Stimulated activated CD8-positive, alpha-beta memory T cell treated with anti-CD3 and anti-CD28 coated beads, Interleukin-4, amount 100 ng/mL, for 4 hours (primary cell): ENCODE data around the gene EFNA5.

ENCODE experiments used
- DNase-seq, 2 donors: peaks; one replicate each; pipeline ENCODE4 v3.0.0-alpha.2; 2020; ENCODE audit warnings: low read depth in 2 of 2, low spot score in 1 of 2

EFNA5 gene

DNA sequence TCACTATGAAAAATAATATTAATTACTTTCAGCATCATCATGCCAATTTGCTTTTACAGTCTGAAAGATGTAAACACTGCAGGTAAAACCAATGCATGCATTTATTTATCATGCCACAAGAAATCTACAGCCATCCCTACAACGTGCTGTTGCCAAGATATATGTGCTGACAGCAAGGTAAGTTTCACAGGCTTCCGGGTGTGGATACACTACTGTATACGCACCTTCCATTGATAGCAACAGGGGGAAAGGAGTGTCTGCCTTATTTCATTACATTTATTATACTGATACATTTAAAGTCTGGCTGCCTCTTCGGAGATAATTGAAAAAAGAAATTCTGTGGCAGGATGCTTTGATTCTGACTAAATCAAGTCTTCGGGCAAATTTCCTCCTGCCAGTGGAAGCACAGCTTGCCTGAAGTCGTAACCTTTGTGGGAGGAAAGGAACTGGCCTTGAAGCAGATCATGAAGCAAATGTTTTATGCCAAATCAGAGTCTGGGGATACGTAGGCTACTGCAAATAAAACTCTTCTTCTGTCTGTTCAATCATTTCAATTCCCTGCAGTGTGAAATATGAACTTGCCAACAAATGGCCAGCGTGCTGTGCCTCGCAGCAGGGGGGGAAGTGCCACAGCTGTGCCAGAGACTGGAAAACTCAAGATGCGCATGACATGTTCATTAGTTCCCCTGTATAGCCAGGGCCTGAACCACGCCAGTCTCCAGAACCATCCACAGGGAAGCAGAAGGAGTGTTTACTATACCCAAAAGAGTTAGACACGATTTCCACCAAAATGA, 268.1 kb downstream of the EFNA5 start:
- no peak for DNase-seq

- no peak for DNase-seq
These were observed 269.1 kb downstream of the EFNA5 start for GRCh38 chr5:107401470-107402122.

DNA sequence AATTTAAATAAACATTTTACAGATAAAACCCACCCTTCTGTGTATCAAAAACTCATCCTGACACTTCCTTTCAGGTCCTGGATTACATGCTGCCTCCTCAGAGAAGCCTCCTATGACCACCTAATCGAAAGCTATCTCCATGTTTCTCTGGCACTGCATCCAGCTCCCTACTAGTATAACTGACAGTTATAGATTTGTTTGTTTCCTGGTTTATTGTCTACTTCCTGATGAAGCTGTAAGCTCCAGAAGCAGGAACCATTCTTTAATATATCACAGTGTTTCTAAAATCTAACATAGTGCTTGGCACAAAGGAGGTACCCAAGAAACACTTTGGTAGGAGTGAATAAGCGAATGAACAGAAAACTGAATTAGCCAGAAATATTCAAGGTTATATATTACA, 270.4 kb downstream of the EFNA5 start:
- DNase-seq: no peak

GRCh38 chr5:107398703-107399102, 272.0 kb downstream of the EFNA5 start:
- DNase-seq: no peak

DNA sequence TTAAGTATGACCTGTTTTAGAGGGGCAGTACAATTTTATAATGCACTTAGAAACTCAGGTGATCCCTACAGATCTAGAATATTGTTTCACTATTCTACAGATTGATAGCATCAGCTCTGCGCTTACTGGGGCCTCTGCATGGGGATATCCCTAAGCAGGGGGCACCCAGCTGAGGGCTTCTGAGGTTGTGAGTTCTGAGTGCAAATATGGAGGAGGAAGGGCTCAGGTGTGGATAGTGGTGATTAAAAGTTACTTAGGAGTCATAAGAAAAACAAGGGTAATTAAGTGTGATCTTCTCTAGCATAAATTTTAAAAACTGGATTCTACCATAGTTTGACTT, 274.4 kb downstream of the EFNA5 start:
- DNase-seq: no peak

GRCh38 chr5:107395632-107396350, 274.9 kb downstream of the EFNA5 start:
- no peak for DNase-seq

- no peak for DNase-seq
These were observed 276.9 kb downstream of the EFNA5 start for GRCh38 chr5:107393851-107394250.

GRCh38 chr5:107391787-107392186, 278.9 kb downstream of the EFNA5 start:
- no peak for DNase-seq

- no peak for DNase-seq
These were observed 281.0 kb downstream of the EFNA5 start for GRCh38 chr5:107389775-107390148.

DNA sequence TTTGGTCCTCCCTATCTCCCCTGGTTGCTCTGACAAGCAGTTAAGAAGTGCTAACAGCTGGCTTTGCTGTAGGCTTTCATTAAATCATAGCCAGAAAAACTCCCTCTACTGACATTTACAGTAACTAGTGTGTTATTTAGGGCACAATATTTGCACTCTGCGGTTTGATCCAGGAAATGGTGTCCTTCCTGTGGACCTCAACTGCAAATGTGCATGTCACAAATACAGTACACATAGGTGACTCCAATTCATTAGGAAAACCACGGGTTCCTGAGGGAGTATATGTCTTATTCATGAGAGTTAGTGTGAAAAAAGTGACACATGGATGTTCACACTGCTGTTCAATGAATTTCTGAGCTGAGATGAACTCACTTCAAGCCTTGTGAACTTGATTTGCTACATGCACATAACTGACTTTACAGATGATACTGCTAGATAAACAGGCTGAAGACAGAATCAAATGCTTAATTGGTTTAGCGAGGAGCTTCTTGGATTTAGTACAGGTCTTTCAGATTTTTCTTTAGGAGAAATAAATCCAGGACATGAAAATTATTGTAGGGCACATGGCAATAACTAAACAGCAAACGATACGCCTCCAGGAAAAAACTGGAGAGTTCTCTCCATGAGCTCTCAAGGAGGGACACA, 281.5 kb downstream of the EFNA5 start:
- no peak for DNase-seq

- DNase-seq: no peak
These were observed 282.4 kb downstream of the EFNA5 start for GRCh38 chr5:107388141-107388861.

DNA sequence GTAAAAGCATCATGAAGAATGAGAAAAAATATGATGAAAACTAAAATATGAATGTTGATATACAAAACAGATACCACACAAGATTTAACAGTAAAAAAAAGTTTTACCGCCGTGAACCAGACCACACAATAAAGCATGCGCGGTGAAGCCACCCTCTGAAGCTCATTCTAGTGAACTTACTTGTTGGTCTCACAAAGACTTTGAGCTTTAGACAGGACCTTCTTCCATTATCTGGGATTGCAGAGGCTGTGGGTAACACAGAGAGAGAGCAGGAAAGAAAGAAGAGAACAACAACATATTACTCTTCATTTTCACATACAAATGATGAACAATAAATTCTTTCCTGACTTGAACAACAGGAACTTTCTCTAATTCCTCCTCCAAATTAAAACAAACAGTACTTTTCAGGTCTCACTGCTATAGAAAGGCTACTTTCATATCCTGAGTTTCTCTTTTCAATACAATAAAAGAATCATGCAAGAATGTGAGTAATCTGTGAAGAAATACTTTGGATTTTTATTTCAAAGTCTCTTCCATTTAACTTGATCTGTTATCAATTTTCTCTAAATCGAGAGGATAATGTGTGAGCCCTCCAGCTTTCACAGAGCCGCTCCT, 283.1 kb downstream of the EFNA5 start:
- no peak for DNase-seq

- no peak for DNase-seq
These were observed 285.0 kb downstream of the EFNA5 start for GRCh38 chr5:107385708-107386107.

GRCh38 chr5:107384256-107384655, 286.5 kb downstream of the EFNA5 start:
- DNase-seq: no peak

GRCh38 chr5:107383414-107383813, 287.3 kb downstream of the EFNA5 start:
- no peak for DNase-seq

- no peak for DNase-seq
These were observed 289.4 kb downstream of the EFNA5 start for GRCh38 chr5:107381189-107381856.

- DNase-seq: no peak
These were observed 290.1 kb downstream of the EFNA5 start for GRCh38 chr5:107380654-107381053.

DNA sequence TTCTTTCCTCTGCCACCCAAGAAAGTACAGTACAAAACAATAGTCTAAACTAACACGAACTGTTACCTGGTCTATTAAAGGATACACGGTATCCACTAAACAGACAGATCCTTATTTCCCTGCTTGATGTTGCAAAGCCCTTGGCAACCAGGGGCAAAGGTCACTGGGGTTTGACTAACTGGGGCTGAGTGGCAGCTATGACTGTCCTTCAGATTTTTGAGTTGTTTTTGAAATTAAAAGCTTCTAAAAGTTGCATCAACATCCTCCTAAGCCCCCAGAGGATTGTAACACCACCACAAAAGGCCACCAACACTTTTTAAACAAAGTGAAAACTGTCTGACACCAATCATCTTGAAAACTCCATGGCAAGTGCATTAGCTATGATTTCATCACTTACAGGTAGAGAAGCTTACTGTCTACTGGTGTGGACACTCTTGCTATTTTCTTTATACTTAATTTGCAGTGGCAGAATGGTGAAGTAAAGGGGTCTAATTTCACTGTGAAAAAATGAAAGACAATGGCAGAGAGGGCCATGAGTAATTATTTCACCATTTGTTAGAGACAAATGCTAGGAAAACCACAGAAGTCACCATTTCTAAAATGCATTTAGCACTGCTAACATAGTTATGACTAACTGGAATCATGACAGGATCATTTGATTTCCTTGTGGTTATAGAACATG, 292.4 kb downstream of the EFNA5 start:
- no peak for DNase-seq

GRCh38 chr5:107377277-107377609, 293.5 kb downstream of the EFNA5 start:
- DNase-seq: no peak
